CD4-positive, alpha-beta T cell treated with Interleukin-6 for 4 hours (primary cell): ENCODE measurements around the gene B4GALNT3.

Source experiments
- DNase-seq: peaks from one replicate; pipeline ENCODE4 v3.0.0-alpha.2; 2020; ENCODE audit warnings: mixed read lengths

B4GALNT3 gene

DNA sequence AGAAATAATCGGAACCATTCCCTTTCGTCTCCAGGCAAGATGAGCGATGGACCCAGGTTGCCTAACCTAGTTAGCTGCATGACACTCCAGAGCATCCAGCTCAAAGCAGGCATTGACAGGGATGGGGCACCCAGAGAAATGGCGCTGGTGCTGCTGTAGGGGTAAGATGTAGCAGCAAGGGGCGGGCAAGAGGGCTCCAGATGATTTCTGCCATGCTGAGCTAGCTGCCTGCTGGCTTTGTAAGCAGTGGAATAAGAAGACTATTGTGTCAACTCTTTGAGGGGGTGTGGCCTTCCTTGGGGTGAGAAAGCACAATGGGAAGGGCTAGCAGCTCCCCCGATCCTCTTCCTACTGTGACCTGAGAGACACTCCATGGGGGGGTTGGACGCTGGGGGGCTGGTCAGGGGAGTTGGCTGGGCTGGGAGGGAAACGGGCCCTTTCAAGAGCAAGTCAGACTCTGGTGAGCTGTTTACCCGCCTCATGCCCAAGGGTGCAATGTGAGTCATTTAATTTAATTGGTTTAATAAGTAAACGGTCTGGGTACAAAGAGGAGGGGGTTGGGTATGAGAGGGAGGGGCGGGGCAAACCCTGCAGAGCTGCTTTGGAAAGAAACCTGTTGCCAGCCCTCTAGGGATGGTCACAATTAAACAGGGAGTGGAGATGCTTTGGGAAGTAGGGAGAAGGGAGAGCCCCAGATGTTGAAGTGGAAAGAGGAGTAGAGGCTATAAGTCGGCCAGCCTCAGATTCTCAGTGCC, 50.5 kb downstream of the B4GALNT3 start:
- no peak for DNase-seq

DNA sequence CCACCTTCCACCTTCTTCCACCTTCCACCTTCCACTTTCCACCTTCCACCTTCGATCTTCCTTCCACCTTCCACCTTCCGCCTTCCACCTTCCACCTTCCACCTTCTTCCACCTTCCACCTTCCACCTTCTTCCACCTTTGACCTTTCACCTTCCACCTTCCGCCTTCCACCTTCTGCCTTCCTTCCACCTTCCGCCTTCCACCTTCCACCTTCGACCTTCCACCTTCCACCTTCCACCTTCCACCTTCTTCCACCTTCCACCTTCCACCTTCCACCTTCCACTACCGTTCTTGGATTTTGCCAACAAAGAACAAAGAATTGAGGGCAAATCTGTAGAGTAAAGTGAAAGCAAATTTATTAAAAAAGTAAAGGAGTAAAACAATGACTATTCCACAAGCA, 53.2 kb downstream of the B4GALNT3 start:
- DNase-seq = no peak

DNA sequence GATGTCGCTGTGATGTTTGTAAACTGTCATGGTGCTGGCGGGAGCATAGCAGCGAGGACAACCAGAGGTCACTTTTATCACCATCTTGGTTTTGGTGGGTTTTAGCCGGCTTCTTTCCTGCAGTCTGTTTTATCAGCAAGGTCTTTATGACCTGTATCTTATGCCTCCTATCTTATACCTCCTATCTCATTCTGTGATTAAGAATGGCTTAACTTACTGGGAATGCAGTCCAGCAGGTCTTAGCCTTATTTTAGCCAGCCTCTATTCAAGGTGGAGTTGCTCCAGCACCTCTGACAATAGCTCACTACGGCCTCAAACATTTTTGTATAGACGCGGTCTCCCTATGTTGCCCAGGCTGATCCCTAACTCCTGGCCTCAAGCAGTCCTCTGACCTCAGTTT, 53.7 kb downstream of the B4GALNT3 start:
- no peak for DNase-seq

DNA sequence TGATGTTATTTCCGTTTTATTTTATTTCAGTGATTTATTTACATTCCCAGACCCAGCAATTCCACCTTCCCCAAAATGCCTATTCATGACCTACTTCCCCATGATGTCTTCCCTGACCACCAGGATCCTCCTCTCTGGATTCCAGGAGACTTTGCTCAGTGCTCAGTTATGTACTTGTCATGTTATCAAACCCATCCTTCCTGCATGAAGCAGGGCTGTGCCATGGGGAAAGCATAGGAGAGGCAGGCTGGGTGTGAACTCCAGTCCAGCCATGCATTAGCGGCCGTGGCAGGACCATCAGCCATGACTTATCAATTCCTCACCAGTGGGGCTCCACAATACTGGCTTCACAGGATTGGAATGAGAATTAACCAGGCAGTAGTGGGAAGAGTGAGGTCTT, 57.8 kb downstream of the B4GALNT3 start:
- no peak for DNase-seq

GRCh38 chr12:520119-520518, 60.4 kb downstream of the B4GALNT3 start:
- no peak for DNase-seq

GRCh38 chr12:522692-523378, 63.1 kb downstream of the B4GALNT3 start:
- DNase-seq = no peak

- DNase-seq = no peak
These were observed 64.6 kb downstream of the B4GALNT3 start for GRCh38 chr12:524167-524951.

DNA sequence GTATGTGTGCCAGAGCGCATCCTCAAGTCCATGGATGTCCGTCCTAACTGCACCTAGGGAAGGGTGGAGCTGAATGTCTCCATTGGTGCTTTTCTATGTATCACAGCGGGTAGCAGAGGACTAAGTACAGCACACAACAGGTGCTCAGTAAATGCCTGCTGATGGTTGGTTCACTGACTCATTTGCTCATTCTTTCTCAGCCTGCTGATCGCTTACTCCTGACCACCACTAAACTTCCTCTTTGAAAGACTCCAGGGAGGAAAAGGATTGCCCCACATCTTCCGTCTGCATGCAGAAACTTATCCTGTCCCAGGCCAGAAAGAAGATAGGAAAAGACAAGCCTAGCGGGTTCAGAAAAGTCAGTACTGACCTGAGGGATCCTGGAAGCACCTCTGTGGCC, 66.3 kb downstream of the B4GALNT3 start:
- no peak for DNase-seq

- no peak for DNase-seq
These were observed 67.5 kb downstream of the B4GALNT3 start for GRCh38 chr12:527241-527640.

- no peak for DNase-seq
These were observed 68.0 kb downstream of the B4GALNT3 start for GRCh38 chr12:527729-528128.

- DNase-seq = no peak
These were observed 70.6 kb downstream of the B4GALNT3 start for GRCh38 chr12:530308-530707.

DNA sequence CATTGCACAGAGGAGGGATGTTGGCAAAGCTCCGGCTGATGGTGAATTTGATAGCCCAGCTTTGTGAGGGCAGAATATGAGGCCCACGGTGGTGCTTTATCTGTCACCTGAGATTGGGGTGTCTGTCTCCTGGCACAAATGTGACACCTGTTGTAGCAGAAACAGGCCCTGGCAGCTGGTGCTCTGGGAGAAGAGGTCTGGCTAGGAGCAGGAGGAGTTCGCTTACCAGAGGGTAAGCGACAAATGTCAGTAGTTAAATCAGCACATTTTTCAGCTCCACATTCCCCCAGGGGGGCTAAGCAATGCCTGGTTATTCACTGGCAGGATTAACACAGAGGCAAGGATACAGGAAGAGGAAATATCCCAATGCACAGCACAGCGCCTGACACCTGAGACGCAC, 71.1 kb downstream of the B4GALNT3 start:
- DNase-seq = no peak

- no peak for DNase-seq
These were observed 72.3 kb downstream of the B4GALNT3 start for GRCh38 chr12:531951-532585.

DNA sequence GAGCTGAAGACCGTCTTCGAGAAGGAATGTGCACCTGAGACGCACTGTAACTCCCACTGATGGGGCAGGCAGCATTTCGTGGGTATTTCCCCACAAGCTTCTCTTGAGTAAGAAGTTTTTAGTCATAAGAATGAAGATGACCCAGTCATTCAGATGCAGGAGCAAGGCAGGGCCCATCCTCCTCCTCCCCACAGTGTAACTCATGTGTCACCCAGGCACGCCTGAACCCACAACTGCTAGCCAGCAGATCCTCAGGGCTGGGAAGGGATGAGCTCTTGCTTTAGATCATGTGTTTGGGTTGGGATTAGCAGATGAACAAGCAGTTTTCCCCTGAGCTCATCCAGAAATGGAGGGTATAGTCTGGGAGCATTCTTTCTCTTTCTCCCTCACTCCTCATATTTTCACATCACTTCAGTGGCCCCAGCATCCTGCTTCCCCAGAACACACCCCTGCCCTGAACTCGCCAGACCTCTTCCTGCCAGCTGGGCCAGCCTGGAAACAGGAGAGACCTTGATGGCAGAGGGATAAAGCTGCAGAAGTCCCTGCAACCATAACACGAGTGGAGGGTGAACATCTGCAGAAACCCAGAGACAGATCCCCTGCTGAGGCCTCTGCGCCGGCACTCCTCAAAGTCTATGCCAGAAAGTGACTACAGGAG, 73.3 kb downstream of the B4GALNT3 start:
- no peak for DNase-seq

DNA sequence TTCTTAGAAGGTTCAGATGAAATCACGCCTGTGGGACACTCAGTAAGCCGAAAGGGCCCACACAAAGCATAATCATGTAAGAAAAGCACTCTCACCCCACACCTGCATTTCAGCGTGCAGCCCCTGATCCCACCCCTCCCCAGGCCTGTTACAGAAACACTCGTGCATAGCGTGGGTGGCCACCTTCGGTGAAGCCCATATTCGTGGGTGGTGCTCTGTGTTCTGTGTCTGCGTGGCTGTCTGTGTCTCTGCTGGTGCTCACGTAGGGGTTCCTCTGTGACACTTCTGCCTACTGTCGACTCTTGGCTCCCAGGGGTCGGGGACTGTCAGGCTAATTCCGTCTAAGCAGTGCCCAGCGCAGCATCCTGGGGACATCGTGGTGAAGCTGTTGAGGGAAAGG, 74.0 kb downstream of the B4GALNT3 start:
- no peak for DNase-seq

- no peak for DNase-seq
These were observed 74.5 kb downstream of the B4GALNT3 start for GRCh38 chr12:534216-534615.

- DNase-seq = no peak
These were observed 75.7 kb downstream of the B4GALNT3 start for GRCh38 chr12:535396-535795.

DNA sequence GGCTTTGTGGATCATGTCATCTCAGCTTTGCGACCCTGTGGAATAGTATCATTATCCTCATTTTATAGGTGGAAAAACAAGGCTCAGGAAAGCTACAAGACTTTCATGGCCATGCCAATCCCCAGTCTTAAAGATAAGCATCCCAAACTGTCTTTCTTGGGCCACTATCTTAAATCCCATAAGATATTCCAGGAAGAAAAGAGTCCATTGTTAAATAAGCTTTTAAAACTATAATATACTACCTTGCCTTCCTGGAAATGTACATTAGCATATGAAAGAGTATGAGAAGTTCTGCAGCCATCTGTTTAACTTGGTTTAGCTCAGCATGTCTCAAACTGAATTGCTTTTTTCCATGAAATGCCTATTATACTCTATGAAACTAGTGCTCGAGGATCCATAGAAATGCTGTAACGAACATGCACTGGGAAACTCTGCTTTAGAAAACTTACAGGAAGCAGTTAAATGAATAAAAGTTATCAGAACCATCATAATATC, 77.1 kb downstream of the B4GALNT3 start:
- DNase-seq = no peak

DNA sequence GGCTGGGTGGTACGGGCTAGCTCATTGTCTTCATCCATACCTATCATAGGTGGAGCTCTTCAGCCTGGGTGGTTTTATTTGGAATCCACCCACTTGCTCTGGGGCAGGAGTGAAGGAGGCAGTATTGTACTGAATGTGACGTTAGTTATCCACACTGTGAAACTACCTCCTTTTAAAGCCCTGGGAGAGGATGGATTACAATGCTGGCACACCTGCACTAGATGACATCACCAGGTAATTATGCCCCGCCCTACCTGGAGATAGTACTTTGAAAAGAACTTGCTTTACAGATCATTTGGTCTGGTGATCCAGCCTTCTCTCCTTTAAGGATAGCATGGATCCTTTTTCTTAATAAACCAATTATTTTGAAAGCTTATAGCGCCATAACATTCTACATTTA, 78.0 kb downstream of the B4GALNT3 start:
- no peak for DNase-seq

DNA sequence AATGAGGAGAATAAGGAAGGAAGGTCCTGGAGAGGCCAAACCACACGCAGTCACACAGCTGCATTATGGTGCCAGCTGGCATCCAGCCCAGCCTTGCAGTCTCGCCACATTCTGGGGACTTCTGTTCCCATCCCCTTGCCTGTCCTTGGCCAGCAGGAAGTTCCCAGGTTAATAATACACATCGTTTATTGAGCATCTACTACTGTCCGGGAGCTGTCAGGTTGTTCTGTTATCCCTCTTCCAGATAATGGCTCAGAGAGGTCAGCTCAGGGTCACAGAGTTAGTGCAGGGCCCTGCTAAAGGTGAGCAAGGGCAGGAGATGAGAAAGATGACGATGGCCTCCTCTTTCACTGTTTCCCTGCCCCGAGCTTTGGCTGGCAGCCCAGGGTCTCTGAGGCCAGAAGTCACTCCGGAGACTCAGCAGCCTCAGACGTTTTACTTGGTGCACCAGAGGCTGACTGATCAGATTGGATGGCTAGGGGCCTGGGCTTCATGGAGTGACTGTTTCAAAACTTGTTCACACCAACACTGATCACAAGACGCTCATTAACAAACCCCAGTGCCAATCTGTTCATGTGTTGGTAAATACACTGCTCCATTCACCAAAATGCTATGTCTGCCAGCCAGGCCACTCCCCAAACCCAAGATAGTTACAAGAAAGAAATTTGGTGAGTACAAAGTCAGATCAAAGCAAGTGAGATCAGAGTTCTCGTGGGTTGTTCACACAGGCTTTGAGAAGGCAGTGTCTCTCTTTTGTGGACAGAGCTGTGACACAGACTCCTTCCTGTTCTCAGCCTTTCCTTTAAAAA, 79.2 kb downstream of the B4GALNT3 start:
- DNase-seq = peak; percentile 68

DNA sequence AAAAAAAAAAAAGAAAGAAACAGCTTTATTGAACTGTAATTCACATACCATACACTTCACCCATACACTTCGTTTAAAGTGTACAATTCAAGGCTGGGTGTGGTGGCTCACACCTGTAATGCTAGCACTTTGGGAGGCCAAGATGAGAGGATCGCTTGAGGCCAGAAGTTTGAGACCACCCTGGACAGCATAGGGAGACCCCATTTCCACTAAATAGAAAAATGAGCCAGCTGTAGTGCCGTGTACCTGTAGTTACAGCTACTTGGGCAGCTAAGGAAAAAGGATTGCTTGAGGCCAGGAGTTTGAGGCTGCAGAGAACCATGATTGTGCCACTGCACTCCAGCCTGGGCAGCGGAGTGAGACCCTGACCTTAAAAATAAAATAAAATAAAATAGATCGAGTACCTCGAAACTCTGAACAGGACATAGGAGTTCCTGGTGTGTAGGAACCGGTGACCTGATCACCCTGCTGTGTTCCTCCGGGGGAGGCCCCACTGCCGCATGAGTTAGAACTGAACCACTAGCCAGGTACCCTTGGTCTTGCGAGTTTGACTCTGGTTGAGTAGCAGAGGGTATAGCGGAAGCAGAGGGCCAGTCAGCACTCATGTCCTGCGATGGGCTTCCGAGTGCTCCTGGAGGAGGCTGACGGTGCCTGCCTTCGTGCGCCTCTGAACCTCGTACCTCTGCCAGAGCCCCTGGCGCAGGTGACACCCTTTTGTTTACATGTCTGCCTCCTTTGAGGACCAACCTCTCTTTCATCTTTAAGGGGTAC, 80.0 kb downstream of the B4GALNT3 start:
- DNase-seq = no peak
